Subcutaneous adipose tissue (tissue), 4 donors: Measurements from ENCODE around the gene COL19A1. TPM values are rescaled to one million over a fixed set of nuclear protein-coding genes. Genes with fewer than 3 reads are reported as not detected.

Experiments used
- total RNA-seq, 4 donors: library from RNA; depleted of rRNA; stranded (reverse); fragments of >200 nt; gene quantifications; one replicate each; pipeline ENCODE4 v1.1.0, GENCODE V29; 2016
- TF ChIP-seq, protein P1 (sequence below): fragments of 450-650 bp; IDR thresholded peaks from one replicate; pipeline ENCODE4 v1.5.1; 2016; ENCODE audit warnings: low read depth, mild to moderate bottlenecking, control low read depth, antibody characterized with exemption, moderate library complexity

COL19A1 gene
- total RNA-seq, 4 donors from 2014 or later, result not detected

DNA sequence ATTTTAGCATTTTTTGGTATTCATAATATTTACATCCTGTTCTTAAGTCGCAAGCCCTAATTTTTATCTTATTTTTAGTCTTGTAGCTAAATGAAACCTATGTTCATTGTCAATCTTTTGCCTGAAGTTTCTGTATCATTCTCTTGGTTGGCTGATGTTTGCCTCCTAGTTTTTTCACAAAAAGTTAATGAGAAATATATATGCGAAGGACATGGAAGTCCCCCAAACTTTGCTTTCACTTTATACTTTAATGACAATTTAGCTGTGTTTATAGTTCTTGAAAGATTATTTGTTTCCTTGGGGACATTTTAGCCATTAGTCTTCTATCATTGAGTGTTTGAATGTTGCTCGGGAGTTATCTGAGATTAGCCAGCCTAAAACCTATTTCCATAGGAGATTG, 118.2 kb downstream of the COL19A1 start:
- TF ChIP-seq, protein P1, sequence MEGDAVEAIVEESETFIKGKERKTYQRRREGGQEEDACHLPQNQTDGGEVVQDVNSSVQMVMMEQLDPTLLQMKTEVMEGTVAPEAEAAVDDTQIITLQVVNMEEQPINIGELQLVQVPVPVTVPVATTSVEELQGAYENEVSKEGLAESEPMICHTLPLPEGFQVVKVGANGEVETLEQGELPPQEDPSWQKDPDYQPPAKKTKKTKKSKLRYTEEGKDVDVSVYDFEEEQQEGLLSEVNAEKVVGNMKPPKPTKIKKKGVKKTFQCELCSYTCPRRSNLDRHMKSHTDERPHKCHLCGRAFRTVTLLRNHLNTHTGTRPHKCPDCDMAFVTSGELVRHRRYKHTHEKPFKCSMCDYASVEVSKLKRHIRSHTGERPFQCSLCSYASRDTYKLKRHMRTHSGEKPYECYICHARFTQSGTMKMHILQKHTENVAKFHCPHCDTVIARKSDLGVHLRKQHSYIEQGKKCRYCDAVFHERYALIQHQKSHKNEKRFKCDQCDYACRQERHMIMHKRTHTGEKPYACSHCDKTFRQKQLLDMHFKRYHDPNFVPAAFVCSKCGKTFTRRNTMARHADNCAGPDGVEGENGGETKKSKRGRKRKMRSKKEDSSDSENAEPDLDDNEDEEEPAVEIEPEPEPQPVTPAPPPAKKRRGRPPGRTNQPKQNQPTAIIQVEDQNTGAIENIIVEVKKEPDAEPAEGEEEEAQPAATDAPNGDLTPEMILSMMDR, result no peak

DNA sequence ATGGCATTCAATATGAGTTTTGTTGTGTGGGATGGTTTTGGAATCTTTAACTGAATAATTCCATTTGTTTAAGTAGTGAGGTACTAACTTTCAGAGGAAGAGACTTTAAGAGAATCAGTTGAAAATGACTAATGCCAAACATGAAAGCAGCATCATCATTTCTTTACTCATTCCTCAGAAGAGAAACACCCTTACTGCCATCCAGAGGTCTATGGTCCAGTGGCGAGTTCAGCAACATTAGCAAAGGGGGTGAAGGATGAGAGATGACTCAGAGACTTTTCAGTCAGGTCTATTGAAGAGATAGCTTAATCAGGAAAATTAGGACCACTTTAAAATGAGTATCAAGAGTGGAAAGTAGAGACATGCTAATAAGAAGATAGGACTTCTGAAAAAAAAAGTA, 118.8 kb downstream of the COL19A1 start:
- TF ChIP-seq, protein P1, result no peak

DNA sequence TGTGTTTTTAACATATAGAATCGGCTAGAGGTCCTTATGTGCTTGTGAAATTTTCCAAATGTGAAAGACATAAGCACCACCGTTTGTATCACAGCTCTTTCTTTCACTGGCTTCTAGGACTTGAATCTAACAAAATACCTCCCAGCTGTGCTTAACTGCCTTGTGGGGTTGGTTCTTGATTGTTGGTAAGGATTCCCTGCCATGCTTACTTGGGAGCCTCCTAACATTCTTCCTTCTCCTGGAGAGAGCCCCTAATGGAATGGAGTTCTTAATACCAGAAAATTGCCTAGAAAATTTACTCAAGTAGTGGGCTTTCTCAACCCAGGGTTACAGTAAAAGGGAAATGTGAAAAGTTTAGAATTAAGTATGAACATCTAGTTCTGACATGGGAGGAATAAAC, 121.2 kb downstream of the COL19A1 start:
- TF ChIP-seq, protein P1, result no peak

DNA sequence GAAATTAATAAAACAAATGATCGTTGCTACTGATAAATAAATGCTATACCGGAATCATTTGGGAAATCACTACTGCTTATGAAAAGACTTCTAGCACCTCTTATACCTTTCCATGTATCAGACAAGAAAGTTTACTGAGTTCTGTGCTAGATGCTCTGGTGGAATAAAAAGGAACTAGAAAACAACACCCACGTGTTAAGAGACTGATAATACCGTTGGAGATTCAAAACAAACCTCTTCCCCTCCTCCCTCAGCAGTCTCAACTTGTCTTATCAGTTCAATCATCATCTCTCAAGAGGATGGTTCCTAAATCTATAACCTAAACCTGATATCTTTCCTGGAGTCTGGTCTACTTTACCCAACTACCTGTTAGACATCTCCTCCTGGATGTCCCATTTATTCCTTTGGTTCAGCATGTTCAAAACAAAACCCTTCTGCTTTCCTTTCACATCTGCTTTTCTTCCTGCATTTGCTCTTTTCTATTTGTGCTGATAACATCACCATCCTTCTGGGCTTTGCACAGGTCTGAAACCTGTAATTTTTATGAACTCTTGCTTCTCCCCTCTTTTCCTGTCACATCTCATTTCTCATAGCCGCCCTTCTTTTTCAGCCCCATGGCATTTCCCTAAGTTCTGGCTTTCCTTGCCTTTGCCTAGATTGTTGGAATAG, 122.2 kb downstream of the COL19A1 start:
- TF ChIP-seq, protein P1, result no peak

DNA sequence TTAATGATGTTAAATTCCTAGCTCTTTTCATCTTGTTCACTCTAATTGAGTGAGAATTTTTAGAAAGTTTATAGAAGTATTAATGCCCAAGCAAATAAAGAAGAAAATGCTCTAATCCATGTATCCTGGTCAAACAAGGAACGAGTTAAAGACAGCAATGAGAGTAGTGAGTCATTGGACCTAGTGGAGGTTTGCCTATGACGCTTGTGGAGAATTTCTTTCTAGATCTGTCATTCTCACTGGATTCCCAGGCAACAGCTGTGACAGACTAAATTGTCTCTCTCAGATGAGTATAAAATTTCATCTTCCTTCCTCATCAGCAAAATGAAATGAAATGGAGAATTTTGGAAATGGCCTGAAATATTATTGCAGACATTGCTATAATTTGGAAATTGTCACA, 127.9 kb downstream of the COL19A1 start:
- TF ChIP-seq, protein P1, result no peak

DNA sequence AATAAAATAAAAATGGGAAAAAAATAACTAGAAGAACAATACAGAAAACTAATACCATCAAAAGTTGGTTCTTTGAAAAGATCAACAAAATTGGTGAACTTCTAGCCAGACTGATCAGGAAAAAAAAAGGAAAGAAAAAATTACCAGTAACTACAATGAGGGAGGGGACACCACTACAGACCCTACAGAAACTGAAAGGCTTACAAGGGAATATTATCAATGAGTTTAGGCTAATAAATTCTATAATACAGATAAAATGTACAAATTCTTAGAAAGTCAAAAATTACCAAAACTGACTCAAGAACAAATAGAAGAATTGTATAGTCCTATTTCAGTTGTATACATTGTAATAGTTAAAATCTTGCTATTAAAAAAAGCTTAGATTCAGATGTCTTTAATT, 141.8 kb downstream of the COL19A1 start:
- TF ChIP-seq, protein P1, result no peak

DNA sequence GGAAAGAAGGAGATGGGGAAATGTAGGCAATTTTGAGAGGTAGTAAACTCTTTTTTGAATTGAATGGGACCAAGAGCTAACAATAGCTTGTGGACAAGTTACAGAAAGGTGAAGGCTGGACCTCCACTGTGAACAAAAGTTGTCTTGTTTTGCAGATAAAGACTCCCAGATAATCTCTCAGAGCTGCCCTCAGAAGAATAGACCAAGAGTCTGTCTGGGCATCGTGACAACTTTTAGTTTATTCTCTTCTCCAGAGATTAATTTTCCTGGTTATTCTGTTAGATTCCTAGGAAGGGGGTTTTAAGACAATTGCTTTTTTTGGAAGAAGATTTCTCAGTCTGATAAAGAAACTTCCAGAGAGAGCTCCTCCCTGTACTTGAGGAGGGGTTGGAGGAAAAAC, 161.9 kb downstream of the COL19A1 start:
- TF ChIP-seq, protein P1, result no peak
